ENCODE results near the gene TRAIP. TPM values are rescaled to one million over a fixed set of nuclear protein-coding genes. Genes with fewer than 3 reads are reported as not detected.

TRAIP gene
- total RNA-seq, 1 experiment from 2014 or later, result 17.8 TPM

- intact Hi-C loops (cut with micrococcal nuclease; ENCODE audit: unreplicated experiment), result no loop called here
- POLR2A ChIA-PET (ENCODE audit: low non-redundant PET), result interaction anchor here (0.6 kb wide), 1 partner anchor 624 kb away, joined by 3 read pairs; no protein-coding TSS in a partner anchor
- Histone ChIP-seq H3K4me1 (ENCODE audit: insufficient read depth, low read length, poor library complexity, severe bottlenecking) (no peaks in the 10 kb centered on the region), H3K36me3 (ENCODE audit: insufficient read depth, low read length, poor library complexity, severe bottlenecking) (peaks cover 6% of the 10 kb centered on the region), H3K27ac (ENCODE audit: low read depth, low read length, poor library complexity, severe bottlenecking) (no peak overlapping the region), H3K9me3 (ENCODE audit: low read depth, low read length, poor library complexity, severe bottlenecking) (no peaks in the 10 kb centered on the region), H3K4me3 (ENCODE audit: low read depth, low read length, poor library complexity, severe bottlenecking) (no peak overlapping the region), H3K27me3 (replicated peaks; ENCODE audit: insufficient read depth, low read depth, low read length, poor library complexity) (no peaks in the 10 kb centered on the region)
- BruUV-seq (replicated peaks), result TSS peak; percentile 9
- TF ChIP-seq, protein P1, sequence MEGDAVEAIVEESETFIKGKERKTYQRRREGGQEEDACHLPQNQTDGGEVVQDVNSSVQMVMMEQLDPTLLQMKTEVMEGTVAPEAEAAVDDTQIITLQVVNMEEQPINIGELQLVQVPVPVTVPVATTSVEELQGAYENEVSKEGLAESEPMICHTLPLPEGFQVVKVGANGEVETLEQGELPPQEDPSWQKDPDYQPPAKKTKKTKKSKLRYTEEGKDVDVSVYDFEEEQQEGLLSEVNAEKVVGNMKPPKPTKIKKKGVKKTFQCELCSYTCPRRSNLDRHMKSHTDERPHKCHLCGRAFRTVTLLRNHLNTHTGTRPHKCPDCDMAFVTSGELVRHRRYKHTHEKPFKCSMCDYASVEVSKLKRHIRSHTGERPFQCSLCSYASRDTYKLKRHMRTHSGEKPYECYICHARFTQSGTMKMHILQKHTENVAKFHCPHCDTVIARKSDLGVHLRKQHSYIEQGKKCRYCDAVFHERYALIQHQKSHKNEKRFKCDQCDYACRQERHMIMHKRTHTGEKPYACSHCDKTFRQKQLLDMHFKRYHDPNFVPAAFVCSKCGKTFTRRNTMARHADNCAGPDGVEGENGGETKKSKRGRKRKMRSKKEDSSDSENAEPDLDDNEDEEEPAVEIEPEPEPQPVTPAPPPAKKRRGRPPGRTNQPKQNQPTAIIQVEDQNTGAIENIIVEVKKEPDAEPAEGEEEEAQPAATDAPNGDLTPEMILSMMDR (conservative IDR thresholded peaks at IDR 0.05; ENCODE audit: low read depth, low read length), result no peak
- no peak for TF ChIP-seq EZH2 (IDR thresholded peaks at IDR 0.05; ENCODE audit: borderline replicate concordance, low read depth, low read length, poor library complexity, severe bottlenecking)
- CTCF ChIA-PET, result no interaction called here
- DNase-seq (ENCODE audit: low spot score), result no peak
Observed at GRCh38 chr3:49779358-49780079, 76.8 kb downstream of the TRAIP start.

Small RNAs within 50 kb of the gene (microRNA-seq; reads per million reads assigned to microRNA genes)
- gene MIR5193, result 0.81 reads per million

Other genes with a start within 250 kb of the TRAIP start
- 64.9 and 67.4 TPM in 2 replicates for gene APEH, start 182.2 kb downstream of the TRAIP start, total RNA-seq (2021)
- 3.7 and 4.5 TPM in 2 replicates for gene MST1, start 167.1 kb downstream of the TRAIP start, total RNA-seq (2021)
- gene RNF123, start 167.0 kb downstream of the TRAIP start, total RNA-seq (2021), result 31.0 and 31.5 TPM in 2 replicates
- gene AMIGO3, start 136.9 kb downstream of the TRAIP start, total RNA-seq (2021), result 0.28 TPM in 1 of 2 replicates, not detected in the other
- gene GMPPB, start 132.6 kb downstream of the TRAIP start, total RNA-seq (2021), result 15.2 and 16.6 TPM in 2 replicates
- 25.8 and 29.0 TPM in 2 replicates for gene IP6K1, start 70.0 kb downstream of the TRAIP start, total RNA-seq (2021)
- gene CDHR4, start 56.7 kb downstream of the TRAIP start, total RNA-seq (2021), result 0.48 TPM in 1 of 2 replicates, not detected in the other
- gene INKA1, start 53.3 kb downstream of the TRAIP start, total RNA-seq (2021), result 7.1 and 13.8 TPM in 2 replicates
- gene UBA7, start 42.6 kb downstream of the TRAIP start, total RNA-seq (2021), result 2.2 and 3.8 TPM in 2 replicates
- gene CAMKV, start 13.3 kb upstream of the TRAIP start, total RNA-seq (2021), result 5.4 and 6.5 TPM in 2 replicates
- gene MST1R, start 47.3 kb upstream of the TRAIP start, total RNA-seq (2021), result not detected in 2 replicates
- gene MON1A, start 73.2 kb upstream of the TRAIP start, total RNA-seq (2021), result 7.5 and 7.7 TPM in 2 replicates
- gene RBM6, start 83.6 kb upstream of the TRAIP start, total RNA-seq (2021), result 55.9 and 64.3 TPM in 2 replicates
- 80.6 and 89.7 TPM in 2 replicates for gene RBM5, start 232.4 kb upstream of the TRAIP start, total RNA-seq (2021)

Measured in A673 (cell line).